HepG2 (cell line): ENCODE data around the gene SRPRB. TPM values are rescaled to one million over a fixed set of nuclear protein-coding genes. Genes with fewer than 3 reads are reported as not detected.

ENCODE experiments used
- ATAC-seq: fragments of 200-7000 bp; cut with Tn5 transposase; 3 replicates; pipeline ENCODE4 v1.9.1; 2020; ENCODE audit warnings: mild to moderate bottlenecking, moderate library complexity
- BruUV-seq: library from RNA; stranded (reverse); fragments of 400-500 nt; replicated peaks from 2 replicates; lab custom pipeline; 2021; lab: Mats Ljungman, UMichigan
- CTCF ChIA-PET: fragments of 300-600 bp; formaldehyde crosslinking; extraction: SDS; loops from one replicate; lab custom pipeline; 2021; ENCODE audit warnings: low total read pairs, inconsistent platforms, low intra/inter-chr PET ratio; lab: Yijun Ruan, JAX
- POLR2A ChIA-PET: fragments of 350-600 bp; sonication (Branson Sonifier 250); formaldehyde crosslinking; loops from one replicate; lab custom pipeline; 2020; ENCODE audit warnings: antibody characterized with exemption, inconsistent platforms; lab: Yijun Ruan, JAX
- DNase-seq: peaks from one replicate; pipeline ENCODE4 v3.0.0-alpha.2; 2015; ENCODE audit warnings: low spot score
- FAIRE-seq: peaks from 3 replicates; lab custom pipeline; 2011; peaks lifted over from hg19 to GRCh38; lab: Jason Lieb, UNC
- H2AFZ ChIP-seq: one replicate; pipeline ENCODE4 v1.6.1; 2011; ENCODE audit warnings: low read length, inconsistent platforms
- H3K27ac ChIP-seq: fragments of 300-600 bp; 3 replicates; pipeline ENCODE4 v1.8.0; 2011; ENCODE audit warnings: mixed run types, mild to moderate bottlenecking, mixed read lengths, low read length, inconsistent platforms; ENCODE audit not compliant: insufficient read depth; ENCODE audit errors: extremely low read length
- H3K27me3 ChIP-seq, 2 experiments: fragments of 200-600 bp in 1 of 2; 2 replicates in 1 of 2; 3 replicates in 1 of 2; pipeline versions ENCODE4 v1.6.0 to v1.8.0; 2011; ENCODE audit warnings: low read length in 2 of 2, mild to moderate bottlenecking in 2 of 2, moderate library complexity in 2 of 2, inconsistent platforms in 1 of 2; ENCODE audit not compliant: insufficient read depth in 2 of 2, control insufficient read depth in 1 of 2
- H3K36me3 ChIP-seq, 2 experiments: fragments of 200-600 bp in 1 of 2; replicated peaks in 1 of 2; 2 replicates in 1 of 2; 3 replicates in 1 of 2; pipeline versions ENCODE4 v1.5.1 to v1.8.0; 2011; ENCODE audit warnings: low read length in 2 of 2, inconsistent platforms in 1 of 2; ENCODE audit not compliant: insufficient read depth in 2 of 2, control insufficient read depth in 1 of 2
- H3K4me1 ChIP-seq: 2 replicates; pipeline ENCODE4 v1.5.1; 2012; ENCODE audit warnings: low read length, inconsistent platforms; ENCODE audit not compliant: insufficient read depth
- H3K4me2 ChIP-seq: 2 replicates; pipeline ENCODE4 v1.6.0; 2011; ENCODE audit warnings: low read depth, low read length, inconsistent platforms
- H3K4me3 ChIP-seq, 3 experiments: fragments of 200-600 bp in 1 of 3; sonication (generic), shearing (Covaris generic) in 1 of 3; replicated peaks in 1 of 3; 2 replicates each; pipeline ENCODE4 v1.5.1; 2011 to 2016; ENCODE audit warnings: low read length in 3 of 3, inconsistent platforms in 2 of 3, low read depth in 2 of 3, mild to moderate bottlenecking in 2 of 3, control low read depth in 1 of 3, mixed read lengths in 1 of 3; ENCODE audit not compliant: insufficient read depth in 1 of 3
- H3K79me2 ChIP-seq: one replicate; pipeline ENCODE4 v1.6.1; 2011; ENCODE audit warnings: low read length, inconsistent platforms; ENCODE audit not compliant: insufficient read depth
- H3K9ac ChIP-seq: 2 replicates; pipeline ENCODE4 v1.6.0; 2011; ENCODE audit warnings: mild to moderate bottlenecking, low read depth, low read length, inconsistent platforms; ENCODE audit not compliant: insufficient read depth
- H3K9me3 ChIP-seq: 2 replicates; pipeline ENCODE4 v1.5.1; 2012; ENCODE audit warnings: mild to moderate bottlenecking, low read length
- H4K20me1 ChIP-seq: 2 replicates; pipeline ENCODE4 v1.6.0; 2011; ENCODE audit warnings: inconsistent platforms, mild to moderate bottlenecking, low read length, moderate library complexity; ENCODE audit not compliant: insufficient read depth
- BRCA1 ChIP-seq: sonication (generic); formaldehyde crosslinking; IDR thresholded peaks from 2 replicates; pipeline ENCODE4 v1.4.0; 2020; ENCODE audit warnings: missing genetic modification reagents
- NFYB ChIP-seq: sonication (generic); formaldehyde crosslinking; IDR thresholded peaks from 2 replicates; pipeline ENCODE4 v1.4.0; 2020; ENCODE audit warnings: missing genetic modification reagents
- PHF5A ChIP-seq: IDR thresholded peaks from one replicate; pipeline ENCODE4 v1.6.1; 2018; ENCODE audit warnings: low read depth, missing genetic modification reagents; ENCODE audit not compliant: unreplicated experiment
- THAP7 ChIP-seq: sonication (generic); formaldehyde crosslinking; IDR thresholded peaks from 2 replicates; pipeline ENCODE4 v1.8.1; 2023; ENCODE audit warnings: mild to moderate bottlenecking, missing genetic modification reagents
- ZBTB40 ChIP-seq, 2 experiments: fragments of 450-650 bp in 1 of 2; sonication (generic) in 1 of 2; formaldehyde crosslinking in 1 of 2; IDR thresholded peaks; 2 replicates each; pipeline versions ENCODE4 v1.6.1 to v1.8.0; 2016 to 2022; ENCODE audit warnings: antibody characterized with exemption in 1 of 2, mild to moderate bottlenecking in 1 of 2, missing genetic modification reagents in 1 of 2
- ZBTB42 ChIP-seq: sonication (generic); formaldehyde crosslinking; IDR thresholded peaks from 2 replicates; pipeline ENCODE4 v1.5.0; 2020; ENCODE audit warnings: mild to moderate bottlenecking, missing genetic modification reagents
- ZNF180 ChIP-seq: sonication (generic); formaldehyde crosslinking; IDR thresholded peaks from 2 replicates; pipeline ENCODE4 v1.4.0; 2020; ENCODE audit warnings: low read depth, missing genetic modification reagents, borderline replicate concordance
- WGBS: methylation state at CpG from one replicate; pipeline ENCODE4 v1.1.6; 2017; ENCODE audit warnings: low lambda C conversion rate; 5-methylcytosine and 5-hydroxymethylcytosine counted together
- in situ Hi-C: cut with HindIII; loops from 2 replicates; pipeline ENCODE4 v1.10.0; 2017; ENCODE audit warnings: low pct_unique_long_range_greater_than_20kb; ENCODE audit not compliant: extremely low pct_ligation_motif_present
- intact Hi-C: fragments of 100-400 bp; cut with micrococcal nuclease; formaldehyde crosslinking; loops from one replicate; pipeline ENCODE4 v1.10.0; 2022; ENCODE audit not compliant: unreplicated experiment
- polyA plus RNA-seq, 8 experiments: library from polyadenylated mRNA; depleted of rRNA in 3 of 8; stranded (reverse) in 7 of 8; unstranded in 1 of 8; fragments of >200 nt; fragmentation: Illumina TruSeq in 4 of 8; extraction: Trizol in 4 of 8; gene quantifications; 2 replicates each; pipeline versions ENCODE4 v1.2.1 to v1.2.3, GENCODE V29; 2011 to 2016; ENCODE audit warnings: low read depth in 4 of 8, missing spikeins in 1 of 8, mixed read lengths in 1 of 8; ENCODE audit not compliant: insufficient read depth in 1 of 8
- total RNA-seq, 5 experiments: library from RNA; depleted of rRNA; stranded (reverse); fragments of >200 nt; fragmentation: Illumina TruSeq; extraction: Trizol; gene quantifications; 2 replicates each; pipeline ENCODE4 v1.2.3, GENCODE V29; 2016; ENCODE audit warnings: low read depth in 1 of 5
- TF ChIP-seq, protein P1 (sequence below): sonication (generic); formaldehyde crosslinking; IDR thresholded peaks from 2 replicates; pipeline ENCODE4 v1.8.0; 2022; ENCODE audit warnings: mild to moderate bottlenecking, missing genetic modification reagents
- TF ChIP-seq, protein P2 (sequence below): IDR thresholded peaks from 2 replicates; pipeline ENCODE4 v1.6.1; 2012; ENCODE audit warnings: inconsistent platforms

Gene SRPRB
- total and polyA plus RNA-seq, 2 of the 13 experiments (the other 11 are each of a cell fraction or from before 2014, with no cell fraction given): 41.0 to 111 TPM

- Histone ChIP-seq H3K9ac (no peak overlapping the region), H2AFZ (no peak overlapping the region), H3K4me2 (no peak overlapping the region), H4K20me1 (0 out of 2 replicates have a peak, but pooled peaks cover 2% of the 10 kb centered on the region), H3K27ac (no peak overlapping the region), H3K36me3 (peaks cover 17 to 68% of the 10 kb centered on the region in 2 experiments), H3K9me3 (no peaks in the 10 kb centered on the region), H3K4me3 (no peak overlapping the region), H3K27me3 (no peaks in the 10 kb centered on the region), H3K4me1 (no peaks in the 10 kb centered on the region), H3K79me2 (no peaks in the 10 kb centered on the region)
- 96% methylated on average over 2 of the region's 2 CpGs for WGBS
- no TSS peak for BruUV-seq
- intact Hi-C loops (no loop called here), in situ Hi-C loops (no loop called here)
- DNase-seq: no peak
- ATAC-seq: no peak
- FAIRE-seq: no peak
- CTCF ChIA-PET: no interaction called here
- no peak for TF ChIP-seq THAP7 (CRISPR knock-in tag)
- TF ChIP-seq, protein P1, sequence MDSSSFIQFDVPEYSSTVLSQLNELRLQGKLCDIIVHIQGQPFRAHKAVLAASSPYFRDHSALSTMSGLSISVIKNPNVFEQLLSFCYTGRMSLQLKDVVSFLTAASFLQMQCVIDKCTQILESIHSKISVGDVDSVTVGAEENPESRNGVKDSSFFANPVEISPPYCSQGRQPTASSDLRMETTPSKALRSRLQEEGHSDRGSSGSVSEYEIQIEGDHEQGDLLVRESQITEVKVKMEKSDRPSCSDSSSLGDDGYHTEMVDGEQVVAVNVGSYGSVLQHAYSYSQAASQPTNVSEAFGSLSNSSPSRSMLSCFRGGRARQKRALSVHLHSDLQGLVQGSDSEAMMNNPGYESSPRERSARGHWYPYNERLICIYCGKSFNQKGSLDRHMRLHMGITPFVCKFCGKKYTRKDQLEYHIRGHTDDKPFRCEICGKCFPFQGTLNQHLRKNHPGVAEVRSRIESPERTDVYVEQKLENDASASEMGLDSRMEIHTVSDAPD (CRISPR knock-in tag): no peak
- no peak for TF ChIP-seq PHF5A (CRISPR knock-in tag)
- no peak for TF ChIP-seq ZBTB42
- TF ChIP-seq, protein P2, sequence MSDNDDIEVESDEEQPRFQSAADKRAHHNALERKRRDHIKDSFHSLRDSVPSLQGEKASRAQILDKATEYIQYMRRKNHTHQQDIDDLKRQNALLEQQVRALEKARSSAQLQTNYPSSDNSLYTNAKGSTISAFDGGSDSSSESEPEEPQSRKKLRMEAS: no peak
- no peak for TF ChIP-seq NFYB (CRISPR knock-in tag)
- no peak for TF ChIP-seq ZBTB40 (IDR thresholded peaks at IDR 0.05)
- no peak for TF ChIP-seq ZBTB40 (CRISPR knock-in tag; IDR thresholded peaks at IDR 0.05)
- TF ChIP-seq ZNF180 (CRISPR knock-in tag): no peak
- TF ChIP-seq BRCA1 (CRISPR knock-in tag): no peak
- POLR2A ChIA-PET: no interaction called here
These were observed 9.8 kb downstream of the SRPRB start for GRCh38 chr3:133815386-133815785.
